ENCODE data around the gene DUSP8.
"Not testable (repeated sequence)": the region's sequence is repeated elsewhere in the genome, so short reads cannot be mapped to it uniquely, and the experiment has no call there.

DUSP8 gene

DNA sequence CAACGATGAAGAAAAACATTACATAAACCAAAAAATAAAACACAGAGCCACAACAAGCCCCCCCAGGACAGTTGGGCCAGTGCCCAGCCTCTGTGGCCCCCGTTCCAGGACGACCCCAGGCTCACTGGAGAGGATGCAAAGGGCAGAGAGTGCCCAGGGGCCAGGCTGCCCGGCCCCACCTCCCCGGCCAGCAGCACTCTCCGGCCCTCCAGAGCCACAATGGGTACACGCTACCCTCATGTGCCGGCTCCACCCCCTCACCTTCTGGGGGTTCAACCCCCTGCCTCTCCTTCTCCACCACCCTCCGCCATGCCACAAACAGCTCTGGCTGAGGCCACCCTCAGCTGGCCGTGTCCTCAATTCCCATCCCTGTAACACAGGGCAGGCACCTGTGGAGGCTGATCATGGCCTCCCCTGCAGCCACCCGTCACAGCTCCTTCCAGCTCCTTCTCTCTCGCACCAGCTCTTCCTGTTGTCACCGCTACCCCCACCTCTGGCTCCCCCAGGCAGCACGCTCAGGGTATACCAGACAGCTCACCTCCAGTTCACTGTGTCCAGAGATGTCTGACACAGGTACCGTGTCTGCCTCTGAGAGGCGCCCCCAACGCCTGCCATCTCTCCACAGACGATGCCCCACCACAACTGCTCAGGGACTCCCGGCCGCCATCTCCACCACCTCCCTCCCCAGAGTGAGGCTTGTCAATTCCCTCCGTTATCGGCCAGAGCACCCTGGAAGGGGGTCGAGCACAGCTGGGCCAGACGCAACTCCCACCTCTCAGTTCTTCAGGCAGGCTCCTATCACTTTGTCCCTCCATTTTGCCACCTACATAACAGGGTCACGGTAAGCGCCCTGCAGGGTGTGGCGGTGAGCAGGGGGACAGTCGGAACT is 54.7 kb downstream of the DUSP8 start:
- H3K27me3 Mint-ChIP-seq, result no peaks in the 10 kb centered on the region
- H3K27ac Mint-ChIP-seq, result peak overlapping the region; percentile 9
- H3K36me3 Mint-ChIP-seq, result peaks cover 4 to 6% of the 10 kb centered on the region in 2 donors
- DNase-seq (no peak), ATAC-seq (replicated peaks) (no peak)
- H3K9me3 Mint-ChIP-seq, result no peaks in the 10 kb centered on the region
- peaks cover 48 to 68% of the 10 kb centered on the region in 2 donors for H3K4me1 Mint-ChIP-seq
- H3K4me3 Mint-ChIP-seq, result no peak overlapping the region

DNA sequence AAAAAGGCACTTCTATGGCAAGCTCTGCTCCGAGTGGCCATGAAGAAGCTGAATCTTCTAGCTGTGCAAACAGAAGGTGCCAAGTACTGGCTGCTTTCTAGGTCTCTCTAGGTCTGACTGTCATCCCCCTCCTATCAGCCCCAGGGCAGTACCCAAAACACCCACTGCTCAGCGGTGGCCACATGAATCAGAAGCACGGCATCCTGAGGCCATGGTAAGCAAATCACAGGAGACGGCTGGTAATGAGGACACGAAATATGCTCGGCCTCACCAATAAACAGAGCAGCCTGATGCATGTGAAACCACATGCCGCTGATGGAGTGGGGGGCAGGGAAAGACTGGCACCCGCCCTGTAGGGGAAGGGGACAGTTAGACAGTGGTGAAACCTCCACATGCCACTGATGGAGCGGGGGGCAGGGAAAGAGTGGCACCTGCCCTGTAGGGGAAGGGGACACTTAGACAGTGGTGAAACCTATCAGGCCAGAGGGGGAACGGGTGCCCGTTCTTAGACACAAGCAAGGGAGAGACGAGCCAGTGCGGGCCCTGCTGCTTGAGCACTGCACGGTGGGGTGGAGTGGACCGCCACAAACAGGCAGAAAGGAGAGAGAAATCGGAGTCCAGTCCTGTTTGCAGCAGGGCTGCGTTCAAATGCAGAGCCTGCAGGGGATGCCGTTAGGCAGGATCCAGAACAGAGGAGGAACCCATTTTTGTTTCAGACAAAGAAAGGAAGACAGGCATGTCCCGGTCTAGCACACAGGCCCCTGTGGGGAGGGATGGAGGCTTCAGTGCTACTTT is 55.6 kb downstream of the DUSP8 start:
- Mint-ChIP-seq H3K4me1 (peaks cover 49 to 68% of the 10 kb centered on the region in 2 donors), H3K4me3 (no peak overlapping the region), H3K9me3 (no peaks in the 10 kb centered on the region), H3K27ac (no peak overlapping the region), H3K36me3 (peaks cover 4 to 9% of the 10 kb centered on the region in 2 donors), H3K27me3 (no peaks in the 10 kb centered on the region)
- DNase-seq (no peak), ATAC-seq (replicated peaks) (no peak)

DNA sequence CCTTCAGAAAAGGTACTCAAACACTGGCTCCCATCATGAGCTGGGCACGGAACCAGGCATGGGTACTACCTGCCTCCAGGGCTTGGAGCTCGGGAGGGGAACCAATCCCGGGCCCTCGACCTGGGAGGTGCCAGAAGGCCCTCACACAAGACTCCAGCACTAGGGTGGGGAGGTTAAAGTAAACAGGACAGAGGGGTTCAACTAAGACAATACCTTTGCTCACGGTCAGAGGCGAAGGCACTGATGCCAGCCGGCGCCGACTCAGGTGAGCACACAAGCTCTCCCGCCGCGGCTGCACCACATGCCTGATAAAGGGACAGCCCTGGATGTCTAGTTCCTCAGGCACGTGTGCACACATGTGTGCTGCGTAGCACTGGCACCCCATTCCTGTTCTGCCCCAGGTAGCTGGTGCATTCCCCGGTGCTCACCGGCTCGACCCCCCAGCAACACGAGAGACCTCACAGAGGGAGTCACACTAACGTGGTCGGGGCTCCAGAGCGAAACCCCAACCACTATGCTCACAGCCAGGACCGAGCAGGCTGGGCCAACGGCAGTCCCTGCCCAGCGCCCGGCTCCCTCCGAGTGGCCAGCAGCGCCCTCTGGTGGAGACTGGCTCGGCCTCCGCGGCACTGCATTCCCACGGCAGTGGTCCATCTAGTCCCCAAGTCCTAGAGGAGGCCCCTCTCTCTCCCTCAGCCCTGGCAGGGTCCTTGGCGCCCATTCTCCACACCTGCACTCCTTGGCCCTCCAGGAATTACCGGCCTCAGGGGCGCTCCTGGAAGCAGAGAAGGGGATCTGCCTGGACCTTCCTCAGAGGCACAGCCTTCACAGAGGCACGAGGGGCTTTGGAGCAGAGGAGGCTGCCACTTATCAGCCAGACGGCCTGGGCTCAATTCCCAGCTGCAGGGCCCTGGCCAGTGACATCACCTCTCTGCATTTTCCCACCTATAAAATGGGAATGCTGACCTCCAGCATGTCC is 56.7 kb downstream of the DUSP8 start:
- DNase-seq (peak; percentile 60), ATAC-seq (replicated peaks) (peak; percentile 95 to 96)
- Mint-ChIP-seq H3K4me1 (peaks cover 42 to 58% of the 10 kb centered on the region in 2 donors), H3K27me3 (no peaks in the 10 kb centered on the region), H3K4me3 (no peak overlapping the region), H3K9me3 (no peaks in the 10 kb centered on the region), H3K27ac (peak overlapping the region; percentile 65), H3K36me3 (peaks cover 4 to 9% of the 10 kb centered on the region in 2 donors)

DNA sequence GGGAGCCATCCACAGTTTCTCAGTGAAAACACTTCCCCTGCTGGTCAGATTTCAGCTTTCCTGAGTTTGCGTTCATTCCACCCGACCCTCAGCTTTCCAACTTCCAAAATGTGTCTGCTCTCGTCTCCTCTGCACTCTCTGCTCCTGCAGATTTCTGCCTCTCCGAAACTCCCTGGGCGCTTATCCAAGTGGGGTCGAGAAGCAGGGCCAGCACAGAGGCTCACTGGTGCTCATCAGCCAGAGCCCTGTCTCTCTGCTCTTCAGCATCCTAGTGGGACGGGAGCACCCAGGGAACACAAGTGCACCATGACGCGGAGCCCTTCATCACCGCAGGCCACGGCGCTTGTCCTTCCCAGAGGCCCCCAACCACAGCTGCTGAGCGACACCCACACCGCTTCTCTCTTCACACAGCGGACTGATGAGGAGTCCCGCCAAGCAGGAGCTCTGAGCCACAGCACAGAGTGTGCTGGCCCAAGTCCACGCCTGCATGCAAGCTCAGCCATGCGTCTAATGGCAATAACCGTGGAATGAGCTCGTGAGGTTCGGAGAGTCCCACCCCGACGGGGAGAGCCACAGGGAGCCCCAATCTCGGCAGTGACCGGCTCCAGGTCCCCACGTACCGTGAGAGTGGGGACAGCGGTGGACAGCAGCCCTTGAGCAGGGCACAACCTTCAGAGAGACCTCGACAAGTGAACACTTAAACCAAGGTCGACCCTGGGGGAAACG is 57.6 kb downstream of the DUSP8 start:
- DNase-seq (no peak), ATAC-seq (replicated peaks) (no peak)
- Mint-ChIP-seq H3K27me3 (no peaks in the 10 kb centered on the region), H3K4me1 (peaks cover 41 to 58% of the 10 kb centered on the region in 2 donors), H3K36me3 (peaks cover 4 to 9% of the 10 kb centered on the region in 2 donors), H3K27ac (no peak overlapping the region), H3K9me3 (no peaks in the 10 kb centered on the region), H3K4me3 (no peak overlapping the region)

DNA sequence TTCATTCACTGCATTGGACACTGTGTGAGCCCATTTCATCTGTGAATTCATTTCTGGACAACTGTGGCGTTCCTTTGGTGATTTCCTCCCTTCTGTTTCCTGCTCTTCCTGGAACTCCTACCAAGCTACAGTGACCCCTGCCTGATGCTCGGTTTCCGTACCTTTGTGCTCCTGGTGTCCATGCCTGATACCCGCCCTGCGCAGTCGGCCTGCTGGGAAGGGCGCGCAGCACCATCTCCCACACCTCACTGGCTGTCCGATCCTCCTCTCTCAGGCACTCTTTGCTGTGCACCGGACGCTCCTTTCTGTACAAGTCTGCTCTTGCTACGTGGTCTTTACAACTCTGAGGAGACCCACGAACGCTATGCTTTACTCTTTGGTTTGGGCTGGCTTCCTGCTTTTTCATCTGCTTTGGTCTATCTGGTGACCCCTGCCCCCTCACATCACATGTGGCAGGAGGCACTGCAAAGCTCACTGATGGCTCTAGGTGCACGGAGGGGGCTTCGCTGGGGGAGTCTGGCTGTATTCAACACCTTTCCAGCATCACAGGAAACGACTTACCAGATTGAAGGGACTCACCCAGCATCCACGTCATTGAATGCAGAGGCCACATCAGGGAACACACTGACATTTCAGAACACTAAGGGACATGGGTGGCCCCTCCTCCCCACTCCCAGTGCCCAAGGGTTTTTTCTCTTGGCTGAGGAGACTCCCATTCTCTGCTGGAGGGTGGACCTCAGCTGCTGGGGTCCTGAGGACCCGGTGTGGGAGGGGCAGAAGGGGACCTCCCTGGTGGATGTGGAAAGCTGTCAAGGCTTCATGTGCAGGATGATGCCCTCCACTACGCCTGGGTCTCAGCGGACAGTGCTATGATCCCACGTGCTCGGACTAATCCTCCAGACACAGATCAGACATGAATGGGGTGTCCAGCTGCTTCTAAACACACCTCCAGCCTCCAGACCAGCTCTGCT is 58.5 kb downstream of the DUSP8 start:
- peaks cover 47 to 67% of the 10 kb centered on the region in 2 donors for H3K4me1 Mint-ChIP-seq
- no peaks in the 10 kb centered on the region for H3K27me3 Mint-ChIP-seq
- ATAC-seq (replicated peaks) (no peak), DNase-seq (no peak)
- no peaks in the 10 kb centered on the region for H3K9me3 Mint-ChIP-seq
- H3K36me3 Mint-ChIP-seq, result peaks cover 4 to 9% of the 10 kb centered on the region in 2 donors
- no peak overlapping the region for H3K27ac Mint-ChIP-seq
- no peak overlapping the region for H3K4me3 Mint-ChIP-seq

DNA sequence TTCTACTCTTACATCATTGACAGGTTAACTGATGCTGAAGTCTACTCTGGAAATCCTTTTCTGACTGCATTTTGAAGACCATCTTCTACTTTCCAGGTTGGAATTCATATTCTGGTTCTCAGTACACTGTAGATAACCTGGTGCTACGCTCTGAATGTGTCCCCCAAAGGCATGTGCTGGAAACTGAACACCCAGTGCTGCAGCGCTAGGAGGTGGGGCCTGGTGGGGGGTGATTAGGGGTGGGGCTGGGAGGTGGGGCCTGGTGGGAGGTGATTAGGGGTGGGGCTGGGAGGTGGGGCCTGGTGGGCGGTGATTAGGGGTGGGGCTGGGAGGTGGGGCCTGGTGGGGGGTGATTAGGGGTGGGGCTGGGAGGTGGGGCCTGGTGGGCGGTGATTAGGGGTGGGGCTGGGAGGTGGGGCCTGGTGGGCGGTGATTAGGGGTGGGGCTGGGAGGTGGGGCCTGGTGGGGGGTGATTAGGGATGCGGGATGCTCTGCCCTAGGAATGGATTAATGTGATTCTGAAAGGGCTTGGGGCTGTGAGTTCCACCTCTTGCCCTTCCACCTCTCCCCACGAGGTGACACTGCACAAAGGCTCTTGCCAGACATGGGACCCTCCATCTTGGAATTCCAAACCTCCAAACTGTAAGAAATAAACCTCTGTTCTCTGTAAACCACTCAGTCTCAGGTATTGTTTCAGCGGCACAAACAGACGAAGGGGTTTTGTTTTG is 59.4 kb downstream of the DUSP8 start:
- not testable (repeated sequence) for H3K27ac Mint-ChIP-seq; H3K4me3 Mint-ChIP-seq; DNase-seq; ATAC-seq (replicated peaks); H3K36me3 Mint-ChIP-seq; H3K9me3 Mint-ChIP-seq; H3K27me3 Mint-ChIP-seq
- peaks cover 48 to 74% of the 10 kb centered on the region in 2 donors for H3K4me1 Mint-ChIP-seq

DNA sequence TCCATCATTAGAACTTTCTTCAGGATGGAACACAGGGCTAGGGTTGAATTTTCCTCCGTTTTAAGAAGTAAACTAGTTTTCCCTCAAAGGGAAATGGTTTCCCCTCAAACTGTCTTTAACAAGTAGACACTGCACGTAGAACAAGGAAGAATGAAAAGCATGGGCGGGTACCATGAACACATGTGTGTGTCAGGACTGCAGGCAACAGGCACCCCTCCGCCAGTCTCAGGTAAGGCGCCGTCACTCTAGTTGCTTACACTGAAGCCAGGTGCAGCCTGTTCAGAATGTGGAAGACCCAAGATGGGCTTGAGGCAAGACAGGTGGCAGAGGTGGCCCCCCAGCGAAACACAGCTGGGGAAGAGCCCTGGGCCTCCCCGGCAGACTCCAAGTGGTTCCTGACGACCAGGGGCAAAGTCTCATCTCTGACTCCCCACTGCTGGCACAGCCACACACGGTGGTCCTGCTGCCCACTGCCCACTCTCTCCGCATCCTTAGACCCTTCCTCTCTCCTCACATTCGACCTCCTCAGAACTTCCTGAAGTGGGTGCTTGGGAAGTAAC is 60.1 kb downstream of the DUSP8 start:
- H3K36me3 Mint-ChIP-seq, result peaks cover 4 to 9% of the 10 kb centered on the region in 2 donors
- no peak overlapping the region for H3K4me3 Mint-ChIP-seq
- ATAC-seq (replicated peaks) (no peak), DNase-seq (no peak)
- H3K27ac Mint-ChIP-seq, result peak overlapping the region; percentile 56
- no peaks in the 10 kb centered on the region for H3K27me3 Mint-ChIP-seq
- peaks cover 46 to 75% of the 10 kb centered on the region in 2 donors for H3K4me1 Mint-ChIP-seq
- H3K9me3 Mint-ChIP-seq, result no peaks in the 10 kb centered on the region

DNA sequence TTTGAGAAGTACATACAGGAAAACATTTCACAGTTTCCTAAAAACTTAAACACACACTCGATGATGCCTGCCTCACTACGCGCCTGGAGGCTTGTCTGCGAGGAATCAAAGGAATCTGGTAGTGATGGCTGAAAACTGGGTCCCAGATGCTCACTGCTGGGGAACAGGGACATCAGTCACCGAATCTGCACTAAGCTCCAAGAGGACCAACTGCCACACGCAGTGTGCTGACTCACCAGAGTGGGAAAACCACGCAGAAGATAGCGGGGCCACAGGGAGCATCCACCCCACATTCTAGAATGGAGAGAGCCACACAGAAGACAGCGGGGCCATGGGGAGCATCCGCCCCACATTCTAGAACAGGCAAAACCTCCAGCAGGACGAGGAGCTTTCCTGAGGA is 61.1 kb downstream of the DUSP8 start:
- DNase-seq (no peak), ATAC-seq (replicated peaks) (no peak)
- Mint-ChIP-seq H3K4me1 (peaks cover 46 to 75% of the 10 kb centered on the region in 2 donors), H3K27me3 (no peaks in the 10 kb centered on the region), H3K36me3 (peaks cover 4 to 9% of the 10 kb centered on the region in 2 donors), H3K9me3 (no peaks in the 10 kb centered on the region), H3K27ac (no peak overlapping the region), H3K4me3 (no peak overlapping the region)

DNA sequence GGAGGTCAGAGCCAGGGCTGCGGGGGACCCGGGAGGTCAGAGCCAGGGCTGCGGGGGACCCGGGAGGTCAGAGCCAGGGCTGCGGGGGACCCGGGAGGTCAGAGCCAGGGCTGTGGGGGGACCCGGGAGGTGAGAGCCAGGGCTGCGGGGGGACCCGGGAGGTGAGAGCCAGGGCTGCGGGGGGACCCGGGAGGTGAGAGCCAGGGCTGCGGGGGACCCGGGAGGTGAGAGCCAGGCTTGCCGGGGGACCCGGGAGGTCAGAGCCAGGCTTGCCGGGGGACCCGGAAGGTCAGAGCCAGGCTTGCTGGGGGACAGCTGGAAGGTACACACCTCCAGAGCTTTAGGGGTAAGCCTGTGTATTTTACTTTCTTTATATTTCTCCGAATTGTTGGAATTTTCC is 61.7 kb downstream of the DUSP8 start:
- not testable (repeated sequence) for H3K36me3 Mint-ChIP-seq; H3K27ac Mint-ChIP-seq; DNase-seq; H3K27me3 Mint-ChIP-seq; H3K9me3 Mint-ChIP-seq; H3K4me3 Mint-ChIP-seq; ATAC-seq (replicated peaks)
- H3K4me1 Mint-ChIP-seq, result peaks cover 42 to 70% of the 10 kb centered on the region in 2 donors

DNA sequence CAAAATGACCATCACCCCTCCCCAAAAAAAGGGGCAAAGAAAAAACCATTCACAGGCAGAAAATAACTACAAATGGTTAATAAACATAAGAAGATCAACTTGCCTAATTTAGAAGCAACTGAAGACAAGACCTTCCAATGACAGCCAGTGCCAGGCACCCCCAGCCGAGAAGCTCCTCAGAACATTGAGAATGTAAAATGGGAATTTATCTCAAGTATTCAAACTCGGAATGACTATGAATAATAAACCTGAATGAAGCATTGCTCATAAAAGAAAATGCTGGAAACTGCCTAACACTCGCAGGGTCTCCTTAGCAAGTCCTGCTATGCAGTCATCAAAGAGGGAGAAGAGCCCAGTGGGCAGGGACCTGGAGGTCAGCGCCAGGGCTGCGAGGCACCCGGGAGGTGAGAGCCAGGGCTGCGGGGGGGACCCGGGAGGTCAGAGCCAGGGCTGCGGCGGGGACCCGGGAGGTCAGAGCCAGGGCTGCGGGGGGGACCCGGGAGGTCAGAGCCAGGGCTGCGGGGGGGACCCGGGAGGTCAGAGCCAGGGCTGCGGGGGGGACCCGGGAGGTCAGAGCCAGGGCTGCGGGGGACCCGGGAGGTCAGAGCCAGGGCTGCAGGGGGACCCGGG is 62.3 kb downstream of the DUSP8 start:
- no peak overlapping the region for H3K4me3 Mint-ChIP-seq
- peaks cover 39 to 66% of the 10 kb centered on the region in 2 donors for H3K4me1 Mint-ChIP-seq
- H3K9me3 Mint-ChIP-seq, result no peaks in the 10 kb centered on the region
- peaks cover 4 to 9% of the 10 kb centered on the region in 2 donors for H3K36me3 Mint-ChIP-seq
- peak overlapping the region; percentile 49 for H3K27ac Mint-ChIP-seq
- ATAC-seq (replicated peaks) (no peak), DNase-seq (no peak)
- H3K27me3 Mint-ChIP-seq, result no peaks in the 10 kb centered on the region

DNA sequence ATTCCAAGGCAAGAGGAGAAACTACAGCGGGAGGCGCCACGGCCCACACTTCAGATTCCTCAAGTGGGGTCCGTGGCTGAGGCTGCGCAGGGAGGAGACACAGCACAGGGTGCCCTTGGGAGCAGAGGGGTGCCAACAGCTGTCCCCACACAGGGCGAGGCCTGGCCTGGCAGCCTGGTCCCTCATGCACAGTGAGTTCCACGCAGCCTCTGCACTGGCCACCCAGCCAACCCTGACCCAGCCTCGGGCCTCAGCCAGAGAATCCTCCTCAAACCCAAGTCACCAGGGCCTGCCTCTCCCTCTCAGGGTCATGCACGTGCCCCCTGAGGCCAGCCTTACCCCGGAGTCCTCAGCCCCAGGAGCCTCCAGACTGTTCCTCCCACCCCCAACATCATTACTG is 63.1 kb downstream of the DUSP8 start:
- Mint-ChIP-seq H3K4me1 (peaks cover 40 to 59% of the 10 kb centered on the region in 2 donors), H3K4me3 (no peak overlapping the region)

More for the DNA sequence above, 63.1 kb downstream of the DUSP8 start:
- Mint-ChIP-seq H3K36me3 (peaks cover 4 to 9% of the 10 kb centered on the region in 2 donors), H3K27me3 (no peaks in the 10 kb centered on the region), H3K9me3 (no peaks in the 10 kb centered on the region), H3K27ac (peak overlapping the region; percentile 49)
- no peak for ATAC-seq (replicated peaks)
- no peak for DNase-seq

All from stimulated activated naive B cell treated with anti-CD40 and anti-IgM and Interleukin-4, amounts not matched to agents 10 μg/mL and 1 μg/mL and 100 μg/mL, for 72 hours (primary cell).